Effector CD4-positive, alpha-beta T cell (primary cell): ENCODE measurements around the gene RPS6KL1.
A peak's percentile ranks its signal among the peaks of the same experiment; 100 is the strongest.

Experiments used
- DNase-seq: peaks from one replicate; pipeline ENCODE4 v3.0.0-alpha.2; 2020

RPS6KL1 gene

GRCh38 chr14:74881431-74882102 lies 41.5 kb downstream of the RPS6KL1 start, which contains the start of gene DLST:
DLST (plus strand) TSS chr14:74881916; CDS start chr14:74881954, 38 bp downstream.
- DNase-seq, result peak; percentile 75

DNA sequence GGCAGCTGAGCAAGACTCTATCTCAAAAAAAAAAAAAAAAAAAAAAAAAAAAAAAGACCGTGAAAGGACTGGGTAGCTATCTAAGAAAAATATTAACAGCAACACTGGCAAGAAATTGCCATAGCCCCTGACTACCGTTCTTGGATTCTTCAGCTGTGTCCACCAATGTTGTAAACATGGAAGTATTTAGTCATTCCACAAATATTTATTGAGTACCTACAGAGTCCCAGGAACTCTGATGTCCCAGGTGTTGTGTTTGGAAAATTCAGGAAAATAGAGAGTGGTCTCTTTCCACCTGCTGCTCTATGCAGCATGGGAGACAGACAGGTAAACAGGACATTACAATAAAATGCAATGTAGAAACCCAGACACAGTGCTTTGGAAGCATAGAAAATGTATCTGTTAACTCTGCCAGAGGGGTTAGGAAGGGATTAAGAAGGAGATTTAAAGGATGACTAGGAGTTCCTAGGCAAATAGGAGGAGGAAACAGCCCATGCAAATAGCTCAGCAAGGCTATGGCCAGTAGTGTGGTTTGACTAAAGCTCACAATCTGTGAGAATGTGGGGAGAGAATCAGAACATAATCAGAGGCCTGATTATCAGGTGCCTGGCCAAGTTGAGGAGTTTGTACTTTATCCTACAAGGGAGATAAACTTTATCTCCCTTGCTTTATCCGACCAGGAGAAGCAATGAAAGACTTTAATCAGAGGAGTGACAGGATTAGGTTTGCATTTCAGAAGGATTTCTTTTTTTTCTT lies 43.5 kb downstream of the RPS6KL1 start:
- no peak for DNase-seq

DNA sequence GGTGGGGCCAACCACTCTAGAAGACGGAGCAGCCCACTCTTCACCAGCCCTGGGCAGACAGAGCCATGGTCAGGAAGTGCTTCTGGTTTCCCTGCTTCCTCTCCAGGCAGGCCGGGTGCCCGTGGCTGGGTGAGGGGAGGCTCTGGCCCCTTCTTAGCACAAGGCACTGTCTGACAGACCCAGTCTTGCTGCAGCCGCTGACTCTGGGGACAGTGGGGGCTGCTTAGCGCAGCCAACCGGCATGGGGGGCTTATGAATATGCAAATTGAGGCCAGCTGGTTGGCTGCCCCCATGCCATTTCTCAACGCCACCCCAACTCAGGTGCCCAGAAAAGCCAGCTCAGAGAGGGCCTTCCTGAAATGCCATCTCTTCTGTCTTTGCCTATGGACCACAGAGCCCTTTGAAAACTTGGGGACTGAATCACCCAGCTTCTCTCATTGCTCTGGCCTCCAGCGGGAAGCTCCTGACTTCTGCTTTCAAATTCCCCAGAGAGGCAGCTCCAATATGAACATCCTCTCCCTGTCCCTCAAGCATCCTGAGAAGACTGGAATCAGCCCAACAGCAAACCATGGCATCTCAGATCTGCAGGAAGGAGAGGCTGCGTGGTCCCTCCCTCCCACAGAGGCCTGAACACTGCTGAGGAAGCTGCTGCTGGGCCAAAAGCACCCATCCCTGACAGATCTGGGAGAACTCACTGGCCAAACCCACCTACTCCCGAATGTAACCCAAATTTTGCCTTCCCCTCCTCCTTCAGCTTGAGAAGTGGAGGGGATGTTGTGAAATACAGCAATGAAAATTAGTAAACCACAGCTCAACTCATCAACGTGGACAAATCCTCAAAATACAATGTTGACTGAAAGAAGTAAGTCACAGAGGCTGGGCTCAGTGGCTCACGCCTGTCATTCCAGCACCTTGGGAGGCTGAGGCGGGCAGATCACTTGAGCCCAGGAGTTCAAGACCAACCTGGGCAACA lies 46.8 kb downstream of the RPS6KL1 start, which contains the start of gene PROX2:
Gene PROX2 (minus strand): TSS at position 205 of the 973 bp plus-strand sequence. CDS start 12,311 bp downstream, outside the sequence.
- no peak for DNase-seq

- DNase-seq, result no peak
These were observed 47.9 kb downstream of the RPS6KL1 start for GRCh38 chr14:74875204-74875603.

- DNase-seq, result no peak
These were observed 51.2 kb downstream of the RPS6KL1 start for GRCh38 chr14:74871819-74872218.

GRCh38 chr14:74868739-74869138 lies 54.3 kb downstream of the RPS6KL1 start:
- no peak for DNase-seq

- DNase-seq, result no peak
These were observed 55.4 kb downstream of the RPS6KL1 start for GRCh38 chr14:74867673-74868072.

DNA sequence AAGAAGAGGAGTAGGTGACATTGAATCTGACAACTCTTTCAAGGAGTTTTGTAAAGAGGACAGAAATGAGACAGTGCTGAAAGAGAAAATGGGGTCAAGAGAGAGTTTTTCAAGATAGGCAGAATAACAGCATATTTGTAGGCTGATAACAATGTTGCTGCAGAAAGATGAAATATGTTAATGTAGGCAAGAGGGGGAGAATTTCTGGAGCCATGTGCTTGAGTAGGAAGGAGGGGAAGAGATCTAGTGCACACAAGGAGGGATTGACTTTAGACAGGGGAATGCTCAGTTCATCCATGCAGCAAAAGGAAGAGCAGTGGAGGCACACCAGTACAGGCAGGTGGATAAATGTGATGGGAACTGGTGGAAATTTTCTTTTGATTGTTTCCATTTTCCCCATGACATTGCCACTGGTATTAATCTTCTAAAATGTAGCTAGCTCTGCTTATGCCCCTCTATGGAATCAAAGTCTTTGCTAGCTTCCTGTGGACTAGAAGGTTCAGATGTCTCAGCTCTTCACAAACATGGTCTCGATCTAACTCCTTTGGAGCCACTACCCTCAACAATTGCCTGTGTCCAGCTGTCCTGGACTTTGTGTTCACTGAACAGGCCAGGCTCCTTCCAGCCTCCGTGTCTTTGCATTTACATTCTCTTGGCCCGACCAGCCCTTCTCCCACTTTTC lies 56.2 kb downstream of the RPS6KL1 start:
- no peak for DNase-seq

- DNase-seq, result no peak
These were observed 57.9 kb downstream of the RPS6KL1 start for GRCh38 chr14:74865156-74865555.

GRCh38 chr14:74864198-74864597 lies 58.9 kb downstream of the RPS6KL1 start:
- no peak for DNase-seq

- no peak for DNase-seq
These were observed 59.8 kb downstream of the RPS6KL1 start for GRCh38 chr14:74863274-74863673.

DNA sequence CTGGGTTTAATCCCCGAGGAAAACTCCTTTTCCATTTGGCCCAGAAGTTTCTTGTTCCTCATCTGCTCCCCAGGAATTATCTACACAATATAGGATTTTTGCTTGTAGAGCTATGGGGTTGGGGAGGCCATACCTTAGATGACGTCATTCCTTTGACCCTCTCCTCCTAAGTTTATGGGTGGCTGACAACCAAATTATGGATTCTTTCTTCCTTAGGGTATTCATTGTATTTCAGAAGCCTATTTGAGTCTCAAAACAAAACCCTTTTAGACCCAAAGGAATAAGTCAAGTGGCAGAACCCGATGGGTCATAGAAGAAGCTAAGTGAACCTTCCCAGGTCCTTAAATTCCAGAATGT lies 61.3 kb downstream of the RPS6KL1 start:
- DNase-seq, result no peak

DNA sequence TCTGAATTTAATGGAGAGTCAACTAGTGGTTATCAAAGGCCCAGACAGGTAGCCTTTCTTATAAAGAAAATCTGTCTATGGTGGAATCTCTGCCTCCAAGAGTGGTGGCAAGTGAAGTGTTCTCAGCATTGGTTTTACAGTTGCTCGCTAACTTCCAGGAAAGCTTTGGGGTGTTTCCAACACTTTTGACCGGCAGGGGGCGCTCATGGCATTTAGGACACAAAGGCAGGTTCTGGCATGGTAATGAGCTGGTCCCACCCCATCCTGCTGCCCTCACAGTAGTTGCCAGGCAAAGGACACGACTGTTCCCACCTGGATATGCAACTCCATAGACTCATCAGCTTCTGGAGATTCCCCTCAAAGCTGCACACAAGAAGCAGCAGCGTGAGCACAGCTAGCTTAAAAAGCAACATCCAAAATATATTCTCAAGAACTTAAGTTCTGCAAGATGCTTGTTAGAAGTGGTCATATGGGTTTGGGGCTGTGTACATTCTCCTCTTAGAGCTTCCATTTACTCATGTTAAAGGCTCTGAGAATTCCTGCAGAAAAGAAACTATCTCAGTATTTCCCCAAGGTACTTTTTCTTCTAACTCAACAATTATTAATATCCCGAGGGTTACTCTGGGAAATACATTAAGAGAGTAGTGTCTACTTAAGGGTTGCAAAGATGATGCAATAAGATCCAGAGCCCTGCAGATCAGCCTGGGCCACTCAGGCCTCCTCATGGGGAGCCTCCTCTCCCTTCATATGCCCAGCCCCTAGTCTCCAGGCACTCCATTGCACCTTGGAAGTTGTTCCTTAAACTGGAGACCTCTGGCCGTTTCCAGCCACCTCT lies 61.9 kb downstream of the RPS6KL1 start:
- peak; percentile 94 for DNase-seq

GRCh38 chr14:74859757-74860552 lies 63.1 kb downstream of the RPS6KL1 start:
- no peak for DNase-seq

- DNase-seq, result no peak
These were observed 65.0 kb downstream of the RPS6KL1 start for GRCh38 chr14:74858022-74858421.

GRCh38 chr14:74856366-74856765 lies 66.7 kb downstream of the RPS6KL1 start:
- no peak for DNase-seq

GRCh38 chr14:74855945-74856344 lies 67.1 kb downstream of the RPS6KL1 start:
- DNase-seq, result no peak

GRCh38 chr14:74855021-74855420 lies 68.0 kb downstream of the RPS6KL1 start:
- DNase-seq, result no peak
